ENCODE measurements around the gene LIN7B. TPM values are rescaled to one million over a fixed set of nuclear protein-coding genes. Genes with fewer than 3 reads are reported as not detected.
A peak's percentile ranks its signal among the peaks of the same experiment; 100 is the strongest.

LIN7B gene
- total and polyA plus RNA-seq, 9 of the 15 experiments (the other 6 are each of a cell fraction or from before 2014, with no cell fraction given), result 0.89 to 15.7 (median 4.0) TPM

GRCh38 chr19:49148784-49149651 lies 34.8 kb downstream of the LIN7B start (continued):
- TF ChIP-seq ZBTB26 (CRISPR knock-in tag; IDR thresholded peaks at IDR 0.05), result no peak
- TF ChIP-seq BCL6 (CRISPR knock-in tag; IDR thresholded peaks at IDR 0.05), result no peak
- no peak for TF ChIP-seq CAMTA2 (CRISPR knock-in tag; conservative IDR thresholded peaks at IDR 0.05)
- TF ChIP-seq E2F1 (CRISPR knock-in tag; IDR thresholded peaks at IDR 0.05), result 0 out of 2 replicates have a peak, but pooled peaks have one; percentile 33
- TF ChIP-seq HCFC1 (IDR thresholded peaks at IDR 0.05; ENCODE audit: low read depth, low read length), result 0 out of 2 replicates have a peak, but pooled peaks have one; percentile 9
- no peak for TF ChIP-seq ZNF384 (IDR thresholded peaks at IDR 0.05; ENCODE audit: low read depth, low read length)
- TF ChIP-seq KLF13 (tag; IDR thresholded peaks at IDR 0.05; ENCODE audit: borderline replicate concordance, low read depth), result 0 out of 2 replicates have a peak, but pooled peaks have one; percentile 40
- 0 out of 2 replicates have a peak, but pooled peaks have one; percentile 62 for TF ChIP-seq ZNF12 (CRISPR knock-in tag; IDR thresholded peaks at IDR 0.05)
- no peak for TF ChIP-seq ZNF395 (CRISPR knock-in tag; IDR thresholded peaks at IDR 0.05)
- no peak for TF ChIP-seq ZNF354B (CRISPR knock-in tag; IDR thresholded peaks at IDR 0.05)
- TF ChIP-seq PCBP1 (IDR thresholded peaks at IDR 0.05; ENCODE audit: low read depth, low read length, poor library complexity, severe bottlenecking), result peak; percentile 39
- no peak for TF ChIP-seq HNRNPLL (IDR thresholded peaks at IDR 0.05; ENCODE audit: low read depth, low read length, poor library complexity, severe bottlenecking)
- no peak for TF ChIP-seq PPARD (CRISPR knock-in tag; IDR thresholded peaks at IDR 0.05)
- no peak for TF ChIP-seq ETV1 (tag; conservative IDR thresholded peaks at IDR 0.05; ENCODE audit: low read depth)
- TF ChIP-seq ZNF79 (CRISPR knock-in tag; IDR thresholded peaks at IDR 0.05; ENCODE audit: low read depth), result no peak
- TF ChIP-seq TAF15 (IDR thresholded peaks at IDR 0.05; ENCODE audit: low read depth, low read length), result no peak
